HG02981 (cell line): ENCODE results near the gene NEXMIF.
"Not testable (repeated sequence)": the region's sequence is repeated elsewhere in the genome, so short reads cannot be mapped to it uniquely, and the experiment has no call there.

Experiments
- ATAC-seq: cut with Tn5 transposase; IDR thresholded peaks from one replicate; pipeline ENCODE4 v1.9.1; 2021; ENCODE audit warnings: mild to moderate bottlenecking, moderate library complexity; ENCODE audit not compliant: unreplicated experiment

Gene NEXMIF

GRCh38 chrX:74925225-74926088 lies at the start of gene NEXMIF:
Gene NEXMIF (minus strand): TSS chrX:74925452.
- ATAC-seq = peak; percentile 44

- ATAC-seq = not testable (repeated sequence)
Observed at GRCh38 chrX:74961962-74962361, 36.7 kb upstream of the NEXMIF start.

- ATAC-seq = no peak
Observed at GRCh38 chrX:74949717-74950116, 24.5 kb upstream of the NEXMIF start.

- no peak for ATAC-seq
Observed at GRCh38 chrX:74940414-74940813, 15.2 kb upstream of the NEXMIF start.

GRCh38 chrX:74931214-74931613 lies 6.0 kb upstream of the NEXMIF start:
- no peak for ATAC-seq

- ATAC-seq = peak; percentile 47
Observed at GRCh38 chrX:74924449-74925224, 615 bp downstream of the NEXMIF start.

GRCh38 chrX:74923942-74924448 lies 1.3 kb downstream of the NEXMIF start:
- peak; percentile 18 for ATAC-seq

- peak; percentile 65 for ATAC-seq
Observed at GRCh38 chrX:74922922-74923543, 2.2 kb downstream of the NEXMIF start.

GRCh38 chrX:74911494-74911893 lies 13.8 kb downstream of the NEXMIF start:
- ATAC-seq = no peak

- ATAC-seq = no peak
Observed at GRCh38 chrX:74906417-74906816, 18.8 kb downstream of the NEXMIF start.

- no peak for ATAC-seq
Observed at GRCh38 chrX:74902806-74903205, 22.4 kb downstream of the NEXMIF start.

GRCh38 chrX:74892561-74892960 lies 32.7 kb downstream of the NEXMIF start:
- ATAC-seq = no peak

- ATAC-seq = peak; percentile 92
Observed at GRCh38 chrX:74890676-74891430, 34.4 kb downstream of the NEXMIF start.

GRCh38 chrX:74882383-74882782 lies 42.9 kb downstream of the NEXMIF start:
- ATAC-seq = not testable (repeated sequence)

GRCh38 chrX:74865725-74866124 lies 59.5 kb downstream of the NEXMIF start:
- no peak for ATAC-seq

- ATAC-seq = no peak
Observed at GRCh38 chrX:74853255-74853654, 72.0 kb downstream of the NEXMIF start.

GRCh38 chrX:74835566-74835965 lies 89.7 kb downstream of the NEXMIF start:
- ATAC-seq = no peak

- not testable (repeated sequence) for ATAC-seq
Observed at GRCh38 chrX:74819797-74820196, 105.5 kb downstream of the NEXMIF start.

GRCh38 chrX:74814681-74815080 lies 110.6 kb downstream of the NEXMIF start:
- ATAC-seq = no peak

GRCh38 chrX:74804574-74804973 lies 120.7 kb downstream of the NEXMIF start:
- ATAC-seq = no peak

- ATAC-seq = no peak
Observed at GRCh38 chrX:74800062-74800461, 125.2 kb downstream of the NEXMIF start.
